ENCODE data around the gene MYBPC1. TPM values are rescaled to one million over a fixed set of nuclear protein-coding genes. Genes with fewer than 3 reads are reported as not detected.
A peak's percentile ranks its signal among the peaks of the same experiment; 100 is the strongest.

Gene MYBPC1
- total and polyA plus RNA-seq, 9 of the 15 experiments (the other 6 are each of a cell fraction or from before 2014, with no cell fraction given) = not detected

DNA sequence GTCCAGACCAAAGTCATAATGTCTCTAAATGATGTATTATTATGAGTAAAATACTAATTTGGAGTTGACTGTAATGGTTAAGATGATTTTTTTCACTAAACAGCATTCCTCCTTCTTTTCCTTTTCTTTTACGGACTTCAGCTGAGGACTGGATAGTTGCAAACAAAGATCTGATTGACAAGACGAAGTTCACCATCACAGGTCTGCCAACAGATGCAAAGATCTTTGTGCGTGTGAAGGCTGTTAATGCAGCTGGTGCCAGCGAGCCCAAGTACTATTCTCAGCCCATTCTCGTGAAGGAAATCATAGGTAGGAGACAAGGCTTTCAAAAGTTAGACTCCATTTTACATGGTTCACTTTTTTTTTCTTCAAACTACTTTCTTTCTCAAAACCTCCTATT lies 72.8 kb downstream of the MYBPC1 start:
- Histone ChIP-seq H3K4me1 (replicated peaks in 1 of 2; ENCODE audit: control insufficient read depth in 2 of 2, insufficient read depth in 2 of 2, low read length in 2 of 2) (no peaks in the 10 kb centered on the region; a peak in 3 of 5 replicates), H3K4me2 (ENCODE audit: insufficient read depth, low read length) (no peak overlapping the region), H4K20me1 (replicated peaks; ENCODE audit: control insufficient read depth, insufficient read depth, low read length) (no peaks in the 10 kb centered on the region), H3K79me2 (ENCODE audit: control insufficient read depth, insufficient read depth, low read length) (no peaks in the 10 kb centered on the region), H2AFZ (ENCODE audit: low read depth, low read length) (no peak overlapping the region), H3K9me3 (replicated peaks; ENCODE audit: control insufficient read depth, insufficient read depth, low read depth, low read length) (no peaks in the 10 kb centered on the region), H3K27ac (ENCODE audit: extremely low read depth, low read depth, low read length) (no peak overlapping the region), H3K36me3 (ENCODE audit: control insufficient read depth, insufficient read depth, low read length) (no peaks in the 10 kb centered on the region), H3K4me3 (no peak overlapping the region), H3K27me3 (ENCODE audit: control insufficient read depth in 2 of 2, insufficient read depth in 2 of 2, low read length in 2 of 2) (peaks cover 2 to 7% of the 10 kb centered on the region in 2 experiments; a peak in 2 of 5 replicates), H3K9me1 (ENCODE audit: control insufficient read depth, insufficient read depth, low read length) (no peaks in the 10 kb centered on the region), H3K9ac (ENCODE audit: insufficient read depth in 1 of 2, low read depth in 2 of 2, low read length in 2 of 2) (no peak overlapping the region)
- 19% methylated on average over 5 of the region's 5 CpGs for whole genome bisulfite sequencing (ENCODE audit: insufficient coverage, low coverage, missing lambda C conversion rate)
- ATAC-seq = no peak
- intact Hi-C loops (cut with micrococcal nuclease) = no loop called here
- in situ Hi-C loops (cut with MboI) = no loop called here
- TF ChIP-seq ZC3H4 (CRISPR knock-in tag; IDR thresholded peaks at IDR 0.05; ENCODE audit: borderline replicate concordance) (no peak), FOXK1 (CRISPR knock-in tag; IDR thresholded peaks at IDR 0.05; ENCODE audit: borderline replicate concordance) (no peak), ZNF589 (CRISPR knock-in tag; IDR thresholded peaks at IDR 0.05; ENCODE audit: low read depth) (no peak)
- no TSS peak for BruUV-seq (replicated peaks)
- no peak for DNase-seq (ENCODE audit: extremely low read depth in 1 of 4, low spot score in 3 of 4)
- no peak for FAIRE-seq
- ChIA-PET POLR2A (interaction anchor here (0.5 to 1.0 kb wide), 3 partner anchors 13 to 16 kb away, joined by 3 to 4 read pairs (median 4); no protein-coding TSS in a partner anchor), CTCF (ENCODE audit: low intra/inter-chr PET ratio) (no interaction called here)

DNA sequence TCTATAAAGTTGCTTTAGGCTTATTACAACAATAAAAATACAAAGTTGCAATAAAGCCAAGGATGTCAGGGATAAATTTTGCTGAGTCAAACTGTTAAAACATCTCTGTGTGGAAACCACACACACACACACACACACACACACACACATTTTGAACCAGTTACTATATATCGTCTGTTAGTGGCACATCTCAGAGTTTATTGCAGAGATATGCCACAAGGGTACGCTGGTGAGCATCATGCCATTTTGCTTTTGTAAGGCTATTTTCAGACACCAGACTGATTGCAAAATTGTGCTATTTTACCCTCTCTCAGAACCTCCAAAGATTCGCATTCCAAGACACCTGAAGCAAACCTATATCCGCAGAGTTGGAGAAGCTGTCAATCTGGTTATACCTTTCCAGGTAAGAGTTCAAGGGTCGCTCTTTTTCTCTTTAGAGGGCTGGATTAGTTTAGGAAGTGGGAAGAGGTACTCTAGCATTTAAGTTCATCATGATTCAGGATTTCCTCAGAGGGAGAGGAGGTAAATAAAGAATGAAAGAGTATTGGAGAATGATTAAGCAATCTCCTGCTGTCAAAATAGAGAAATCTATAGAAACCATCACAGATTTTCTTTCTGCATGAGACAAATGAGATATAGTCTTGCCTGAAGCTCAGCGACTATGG lies 75.4 kb downstream of the MYBPC1 start:
- ChIA-PET POLR2A (no interaction called here), CTCF (ENCODE audit: low intra/inter-chr PET ratio) (no interaction called here)
- Histone ChIP-seq H3K9ac (ENCODE audit: insufficient read depth in 1 of 2, low read depth in 2 of 2, low read length in 2 of 2) (no peak overlapping the region), H3K9me1 (ENCODE audit: control insufficient read depth, insufficient read depth, low read length) (no peaks in the 10 kb centered on the region), H3K27me3 (ENCODE audit: control insufficient read depth in 2 of 2, insufficient read depth in 2 of 2, low read length in 2 of 2) (peaks cover 2 to 7% of the 10 kb centered on the region in 2 experiments; a peak in 2 of 5 replicates), H3K27ac (ENCODE audit: extremely low read depth, low read depth, low read length) (no peak overlapping the region), H4K20me1 (replicated peaks; ENCODE audit: control insufficient read depth, insufficient read depth, low read length) (no peaks in the 10 kb centered on the region), H2AFZ (ENCODE audit: low read depth, low read length) (peak overlapping the region; percentile 41; the same call in 1 of the 2 replicates), H3K4me1 (replicated peaks in 1 of 2; ENCODE audit: control insufficient read depth in 2 of 2, insufficient read depth in 2 of 2, low read length in 2 of 2) (no peaks in the 10 kb centered on the region; a peak in 3 of 5 replicates), H3K36me3 (ENCODE audit: control insufficient read depth, insufficient read depth, low read length) (no peaks in the 10 kb centered on the region), H3K79me2 (ENCODE audit: control insufficient read depth, insufficient read depth, low read length) (no peaks in the 10 kb centered on the region), H3K9me3 (replicated peaks; ENCODE audit: control insufficient read depth, insufficient read depth, low read depth, low read length) (no peaks in the 10 kb centered on the region), H3K4me2 (ENCODE audit: insufficient read depth, low read length) (no peak overlapping the region), H3K4me3 (no peak overlapping the region)
- DNase-seq (ENCODE audit: extremely low read depth in 1 of 4, low spot score in 3 of 4) (peak; percentile 39 to 72 (median 50)), ATAC-seq (peak; percentile 81), FAIRE-seq (peak; percentile 77)
- WGBS (ENCODE audit: insufficient coverage, low coverage, missing lambda C conversion rate) = 42% methylated on average over 6 of the region's 6 CpGs
- in situ Hi-C loops (cut with MboI) (no loop called here), intact Hi-C loops (cut with micrococcal nuclease) (loop anchor here (1.0 to 5.0 kb wide), 3 partner anchors 27 to 89 kb away; partner anchors contain the start of gene CHPT1)
- BruUV-seq (replicated peaks) = no TSS peak
- TF ChIP-seq, protein P1, sequence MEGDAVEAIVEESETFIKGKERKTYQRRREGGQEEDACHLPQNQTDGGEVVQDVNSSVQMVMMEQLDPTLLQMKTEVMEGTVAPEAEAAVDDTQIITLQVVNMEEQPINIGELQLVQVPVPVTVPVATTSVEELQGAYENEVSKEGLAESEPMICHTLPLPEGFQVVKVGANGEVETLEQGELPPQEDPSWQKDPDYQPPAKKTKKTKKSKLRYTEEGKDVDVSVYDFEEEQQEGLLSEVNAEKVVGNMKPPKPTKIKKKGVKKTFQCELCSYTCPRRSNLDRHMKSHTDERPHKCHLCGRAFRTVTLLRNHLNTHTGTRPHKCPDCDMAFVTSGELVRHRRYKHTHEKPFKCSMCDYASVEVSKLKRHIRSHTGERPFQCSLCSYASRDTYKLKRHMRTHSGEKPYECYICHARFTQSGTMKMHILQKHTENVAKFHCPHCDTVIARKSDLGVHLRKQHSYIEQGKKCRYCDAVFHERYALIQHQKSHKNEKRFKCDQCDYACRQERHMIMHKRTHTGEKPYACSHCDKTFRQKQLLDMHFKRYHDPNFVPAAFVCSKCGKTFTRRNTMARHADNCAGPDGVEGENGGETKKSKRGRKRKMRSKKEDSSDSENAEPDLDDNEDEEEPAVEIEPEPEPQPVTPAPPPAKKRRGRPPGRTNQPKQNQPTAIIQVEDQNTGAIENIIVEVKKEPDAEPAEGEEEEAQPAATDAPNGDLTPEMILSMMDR (IDR thresholded peaks at IDR 0.05 in 2 of 3, conservative IDR thresholded peaks at IDR 0.05 in 1 of 3; ENCODE audit: insufficient read depth in 2 of 3, low read depth in 1 of 3, low read length in 3 of 3) = peak; percentile 70 to 88 (median 75)
- TF ChIP-seq ZNF24 (IDR thresholded peaks at IDR 0.05) (0 out of 2 replicates have a peak, but pooled peaks have one; percentile 9), MEF2D (tag; conservative IDR thresholded peaks at IDR 0.05; ENCODE audit: low read depth) (peak; percentile 54; the same call in 1 of the 2 replicates), SOX6 (IDR thresholded peaks at IDR 0.05) (peak; percentile 25; the same call in 1 of the 2 replicates), CEBPG (CRISPR knock-in tag; IDR thresholded peaks at IDR 0.05) (no peak), CEBPG (tag; conservative IDR thresholded peaks at IDR 0.05 in 1 of 2, IDR thresholded peaks at IDR 0.05 in 1 of 2) (peak; percentile 31 to 78; a peak in 2 of 4 replicates), ZNF436 (CRISPR knock-in tag; IDR thresholded peaks at IDR 0.05) (no peak), RAD21 (CRISPR knock-in tag; conservative IDR thresholded peaks at IDR 0.05 in 1 of 2, IDR thresholded peaks at IDR 0.05 in 1 of 2) (peak; percentile 71 to 82), DPF2 (IDR thresholded peaks at IDR 0.05) (peak; percentile 68), SMARCA4 (IDR thresholded peaks at IDR 0.05) (peak; percentile 47; the same call in 1 of the 2 replicates)

Data from K562 (cell line).